HK-2 (cell line): ENCODE results near the gene HAUS5.
"Not testable (repeated sequence)": the region's sequence is repeated elsewhere in the genome, so short reads cannot be mapped to it uniquely, and the experiment has no call there.

Source experiments
- DNase-seq: peaks from one replicate; pipeline ENCODE4 v3.0.0-alpha.2; 2018; ENCODE audit not compliant: unreplicated experiment

The HAUS5 gene, protein sequence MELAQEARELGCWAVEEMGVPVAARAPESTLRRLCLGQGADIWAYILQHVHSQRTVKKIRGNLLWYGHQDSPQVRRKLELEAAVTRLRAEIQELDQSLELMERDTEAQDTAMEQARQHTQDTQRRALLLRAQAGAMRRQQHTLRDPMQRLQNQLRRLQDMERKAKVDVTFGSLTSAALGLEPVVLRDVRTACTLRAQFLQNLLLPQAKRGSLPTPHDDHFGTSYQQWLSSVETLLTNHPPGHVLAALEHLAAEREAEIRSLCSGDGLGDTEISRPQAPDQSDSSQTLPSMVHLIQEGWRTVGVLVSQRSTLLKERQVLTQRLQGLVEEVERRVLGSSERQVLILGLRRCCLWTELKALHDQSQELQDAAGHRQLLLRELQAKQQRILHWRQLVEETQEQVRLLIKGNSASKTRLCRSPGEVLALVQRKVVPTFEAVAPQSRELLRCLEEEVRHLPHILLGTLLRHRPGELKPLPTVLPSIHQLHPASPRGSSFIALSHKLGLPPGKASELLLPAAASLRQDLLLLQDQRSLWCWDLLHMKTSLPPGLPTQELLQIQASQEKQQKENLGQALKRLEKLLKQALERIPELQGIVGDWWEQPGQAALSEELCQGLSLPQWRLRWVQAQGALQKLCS

DNA sequence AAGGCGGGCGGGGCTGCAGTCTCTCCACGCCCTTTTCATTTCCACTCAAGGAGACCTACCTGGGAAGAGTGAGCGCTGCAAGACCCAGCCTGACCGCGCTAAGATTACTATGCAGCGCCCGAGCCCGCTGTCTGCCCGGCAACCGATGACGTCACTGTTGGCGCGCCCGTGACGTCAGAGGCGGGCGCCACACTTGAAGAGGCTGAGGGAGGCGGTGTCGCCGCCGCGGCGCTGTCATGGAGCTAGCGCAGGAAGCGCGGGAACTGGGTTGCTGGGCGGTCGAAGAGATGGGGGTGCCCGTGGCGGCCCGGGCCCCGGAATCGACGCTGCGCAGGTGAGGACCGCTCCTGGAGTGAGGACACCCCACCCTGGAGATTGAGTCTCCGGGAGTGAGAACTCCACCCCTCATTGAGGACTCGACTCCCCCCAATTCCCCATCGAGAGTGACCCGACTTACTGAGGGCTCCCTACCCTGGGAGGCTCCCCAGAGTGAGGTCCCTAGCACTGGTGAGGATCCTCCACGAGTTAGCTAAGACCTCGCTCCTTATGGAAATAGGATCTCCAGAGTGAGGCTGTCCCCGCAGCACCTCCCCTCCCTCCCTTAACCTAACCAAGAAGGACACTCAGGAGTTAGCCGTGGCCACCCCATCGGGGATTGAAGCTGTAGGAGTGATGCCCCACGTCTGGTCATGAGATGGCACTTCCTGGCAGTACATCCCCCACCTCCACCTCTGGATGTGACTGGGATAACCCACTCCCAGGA, at the start of gene HAUS5:
Gene HAUS5 (plus strand): TSS at position 177 of the 763 bp plus-strand sequence. CDS start 60 bp downstream, at position 237.
- peak; percentile 94 for DNase-seq

DNA sequence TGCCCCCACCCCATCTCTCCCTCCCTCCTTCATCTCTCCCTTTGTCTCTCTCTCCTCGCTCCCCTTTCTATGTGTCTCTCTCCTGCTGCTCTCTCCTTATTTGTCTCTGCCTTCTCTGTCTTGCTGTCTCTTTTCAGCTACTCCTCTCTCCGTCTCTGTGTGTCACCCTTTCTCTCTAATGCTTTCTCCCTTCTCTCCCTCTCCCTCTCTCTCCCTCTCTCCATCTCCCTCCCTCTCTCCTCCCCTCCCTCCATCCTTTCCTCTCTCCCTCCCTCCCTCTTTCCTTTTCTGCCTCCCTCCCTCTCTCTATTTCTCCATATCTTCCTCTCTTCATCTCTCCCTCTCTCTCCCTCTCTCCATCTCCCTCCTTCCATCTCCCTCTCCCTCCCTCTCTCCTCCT, 49.8 kb upstream of the HAUS5 start:
- DNase-seq: no peak

DNA sequence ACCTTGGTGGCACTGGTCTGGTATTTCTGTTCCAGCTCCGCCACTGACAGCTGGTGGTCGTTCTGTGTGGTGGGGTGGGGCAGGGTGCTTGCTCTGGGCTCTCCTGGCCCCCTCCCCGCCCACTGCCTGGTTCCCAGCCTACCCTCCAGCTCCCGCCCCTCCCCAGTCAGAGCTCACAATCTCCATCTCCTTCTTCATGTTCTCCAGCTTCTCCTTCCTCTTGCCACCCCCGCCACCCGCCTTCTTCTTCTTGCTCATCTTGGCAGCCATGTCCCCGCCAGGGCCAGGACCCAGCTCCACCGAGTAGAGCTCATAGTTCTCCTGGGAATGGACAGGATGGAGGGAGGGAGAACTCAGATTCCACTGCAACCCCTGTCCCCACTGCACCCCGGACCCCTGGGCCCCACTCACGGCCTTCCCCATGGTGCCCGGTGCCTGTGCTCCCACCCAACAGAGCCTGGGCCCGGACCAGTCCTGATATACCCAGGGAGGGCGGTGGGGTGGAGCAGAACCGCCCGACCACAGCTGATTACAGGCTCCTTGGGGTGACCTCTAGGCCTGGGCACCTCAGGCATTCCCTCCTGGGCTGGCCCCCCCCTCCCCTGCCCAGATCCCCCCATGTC, 49.2 kb upstream of the HAUS5 start, which contains the start of gene ATP4A:
Gene ATP4A (minus strand): TSS at position 452 of the 623 bp plus-strand sequence. CDS start 29 bp downstream, at position 423.
- no peak for DNase-seq

DNA sequence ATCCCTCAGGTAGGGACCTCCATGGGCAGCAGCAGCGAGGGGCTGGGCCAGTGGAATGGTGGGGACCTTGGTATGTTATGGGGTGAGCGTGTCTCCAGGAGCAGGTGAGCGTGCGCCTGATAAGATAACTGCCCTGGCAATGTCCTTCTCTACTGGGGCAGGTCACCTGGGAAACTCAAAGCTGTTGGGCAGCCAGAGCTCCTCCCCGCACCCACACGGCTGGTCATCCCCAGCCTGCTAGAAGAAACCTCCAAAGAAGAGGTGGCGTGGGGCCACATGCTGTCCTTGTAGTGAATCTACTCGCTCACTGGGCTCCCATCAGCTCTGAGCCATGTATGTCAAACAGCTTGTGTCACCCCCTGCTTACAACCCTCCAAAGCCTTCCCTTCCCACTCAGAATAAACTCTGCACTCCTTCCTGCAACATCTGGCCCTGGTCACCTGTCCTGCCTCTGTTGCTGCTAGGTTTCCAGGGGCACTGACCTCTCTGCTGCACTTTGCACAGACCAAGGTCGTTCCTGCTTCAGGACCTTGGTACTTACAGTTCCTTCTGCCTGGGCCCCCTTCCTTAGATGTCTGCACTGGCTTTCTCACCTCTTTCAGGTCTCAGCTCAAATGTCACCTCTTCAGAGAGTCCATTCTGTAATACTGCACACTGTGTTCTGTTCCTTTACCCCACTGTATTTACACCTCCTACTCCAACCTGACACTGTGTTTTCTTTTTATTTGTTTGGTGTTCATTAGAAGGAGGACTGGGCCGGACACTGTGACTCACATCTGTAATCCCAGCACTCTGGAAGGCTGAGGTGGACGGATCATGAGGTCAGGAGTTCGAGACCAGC, 47.3 kb upstream of the HAUS5 start:
- no peak for DNase-seq

DNA sequence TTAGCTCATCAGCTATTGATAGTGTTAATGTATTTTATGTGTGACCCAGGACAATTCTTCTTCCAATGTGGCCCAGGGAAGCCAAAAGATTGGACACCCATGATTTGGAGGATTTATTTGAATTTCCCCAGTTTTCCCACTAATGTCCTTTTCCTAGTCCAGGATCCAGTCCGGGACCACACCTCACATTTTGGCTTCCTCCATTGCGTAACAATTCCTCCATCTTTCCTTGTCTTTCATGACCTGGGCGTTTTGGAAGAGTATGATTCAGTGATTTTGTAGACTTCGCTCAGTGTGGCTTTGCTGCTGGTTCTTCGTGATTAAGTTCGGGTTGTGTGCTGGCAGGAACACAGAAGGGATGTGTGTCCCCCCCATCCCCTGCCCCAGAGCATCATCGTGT, 45.8 kb upstream of the HAUS5 start:
- DNase-seq: no peak

DNA sequence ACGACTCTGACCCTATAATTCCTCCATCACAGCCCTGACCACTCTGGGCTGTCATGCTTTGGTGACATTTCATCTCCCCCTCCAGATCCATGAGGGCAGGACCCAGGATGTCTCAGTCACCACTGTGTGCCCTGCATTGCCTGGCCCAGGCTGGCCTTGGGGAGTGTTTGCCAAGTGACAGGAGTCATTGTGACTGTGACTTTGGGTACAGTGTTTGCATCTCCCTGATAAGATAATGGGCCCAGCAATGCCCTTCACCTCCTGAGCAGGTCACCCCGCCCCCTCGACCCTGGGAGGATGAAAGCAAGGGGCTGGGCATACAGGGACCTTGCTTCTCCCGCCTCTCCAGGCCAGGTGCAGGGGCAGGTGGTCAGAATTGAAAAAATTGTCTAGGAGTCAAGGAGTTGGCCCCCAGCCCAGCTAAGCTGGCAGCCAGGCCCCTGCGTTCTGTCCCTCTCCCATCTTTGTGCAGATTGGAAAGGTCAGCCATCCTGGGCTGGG, 43.2 kb upstream of the HAUS5 start:
- no peak for DNase-seq

DNA sequence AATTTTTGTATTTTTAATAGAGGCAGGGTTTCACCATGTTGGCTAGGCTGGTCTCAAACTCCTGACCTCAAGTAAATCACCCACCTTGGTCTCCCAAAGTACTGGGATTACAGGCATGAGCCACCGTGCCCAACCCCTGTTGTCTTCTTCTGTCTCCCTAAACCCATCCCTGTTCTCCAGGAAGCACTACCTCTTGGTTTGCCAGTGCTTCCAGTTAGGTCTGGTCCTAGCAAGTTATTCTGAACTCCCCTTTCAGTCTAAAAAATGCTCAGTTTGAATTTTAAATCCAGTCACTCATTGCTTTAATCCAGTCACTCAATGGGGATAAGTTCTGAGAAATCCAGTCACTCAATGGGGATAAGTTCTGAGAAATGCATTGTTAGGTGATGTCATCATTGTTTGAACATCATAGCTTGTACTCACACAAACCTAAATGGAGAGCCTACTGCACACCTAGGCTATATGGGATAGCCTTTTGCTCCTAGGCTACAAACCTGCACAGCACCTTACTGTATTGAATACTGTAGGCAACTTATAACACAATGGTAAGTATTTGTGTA, 41.0 kb upstream of the HAUS5 start:
- no peak for DNase-seq

DNA sequence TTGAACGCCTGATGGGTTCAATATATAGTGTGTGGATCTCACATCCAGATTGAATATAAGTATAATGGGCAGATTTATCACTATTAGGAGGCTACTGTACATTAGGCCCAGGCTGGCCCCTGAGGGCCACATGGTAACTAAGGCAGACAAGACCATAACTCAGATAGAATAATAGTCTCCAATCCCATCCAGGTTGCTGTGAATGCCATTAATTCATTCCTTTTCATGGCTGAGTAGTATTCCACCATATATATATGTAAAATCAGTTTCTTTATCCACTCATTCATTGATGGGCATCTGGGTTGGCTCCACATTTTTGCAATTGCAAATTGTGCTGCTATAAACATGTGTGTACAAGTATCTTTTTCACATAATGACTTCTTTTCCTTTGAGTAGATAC, 34.6 kb upstream of the HAUS5 start:
- no peak for DNase-seq

DNA sequence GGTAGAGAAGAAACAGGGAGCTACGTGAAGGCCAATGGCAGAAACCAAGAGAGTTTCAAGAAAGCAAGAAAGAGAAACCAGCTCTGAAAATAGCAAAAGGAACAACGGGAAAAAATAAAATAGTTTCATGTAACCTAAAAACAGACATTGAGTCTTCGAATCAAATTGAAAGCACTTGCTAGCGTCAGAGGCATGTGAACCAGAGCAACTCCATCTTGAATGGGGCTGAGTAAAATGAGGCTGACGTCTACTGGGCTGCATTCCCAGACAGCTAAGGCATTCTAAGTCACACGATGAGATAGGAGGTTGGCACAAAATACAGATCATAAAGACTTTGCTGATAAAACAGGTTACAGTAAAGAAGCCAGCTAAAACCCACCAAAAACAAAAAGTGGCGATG, 33.8 kb upstream of the HAUS5 start:
- no peak for DNase-seq

DNA sequence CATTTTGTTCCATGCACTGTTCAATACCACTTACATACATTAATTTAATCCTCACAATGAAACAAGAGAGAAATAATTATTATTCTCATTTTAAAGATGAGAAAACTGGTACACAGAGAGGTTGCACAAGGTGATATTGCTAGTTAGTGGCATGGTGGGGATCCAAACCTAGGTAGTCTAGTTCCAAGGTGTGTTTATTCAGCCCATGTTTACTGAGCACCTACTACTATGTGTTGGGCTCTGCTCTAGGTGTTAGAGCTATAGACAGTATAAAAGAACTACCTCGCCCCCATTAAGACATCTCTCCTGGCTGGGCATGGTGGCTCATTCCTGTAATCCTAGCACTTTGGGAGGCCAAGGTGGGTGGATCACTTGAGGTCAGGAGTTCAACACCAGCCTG, 29.8 kb upstream of the HAUS5 start:
- DNase-seq: no peak

DNA sequence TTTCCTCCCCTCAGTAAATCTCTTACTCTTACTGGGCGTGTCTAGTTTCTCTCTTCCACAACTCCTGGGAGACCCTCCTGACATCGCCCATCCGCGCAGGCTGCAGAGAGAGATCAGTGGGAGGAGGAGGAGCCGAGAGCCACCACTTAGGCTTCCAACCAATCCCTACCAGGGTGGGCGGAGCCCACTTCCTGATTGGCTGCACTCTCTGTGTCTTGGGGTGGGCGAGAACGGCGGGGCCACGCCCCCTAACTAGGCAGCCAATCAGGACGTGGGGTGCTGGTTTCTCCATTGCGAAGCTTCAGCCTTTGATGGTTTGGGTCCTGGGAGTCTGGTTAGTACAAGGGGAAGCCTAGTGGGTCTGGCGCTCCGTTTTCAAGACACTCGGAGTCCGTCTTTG, 26.7 kb upstream of the HAUS5 start, which contains the start of gene PMIS2:
Gene PMIS2 (plus strand): TSS at position 326 of the 400 bp plus-strand sequence. CDS start 87 bp downstream, outside the sequence.
- DNase-seq: no peak

DNA sequence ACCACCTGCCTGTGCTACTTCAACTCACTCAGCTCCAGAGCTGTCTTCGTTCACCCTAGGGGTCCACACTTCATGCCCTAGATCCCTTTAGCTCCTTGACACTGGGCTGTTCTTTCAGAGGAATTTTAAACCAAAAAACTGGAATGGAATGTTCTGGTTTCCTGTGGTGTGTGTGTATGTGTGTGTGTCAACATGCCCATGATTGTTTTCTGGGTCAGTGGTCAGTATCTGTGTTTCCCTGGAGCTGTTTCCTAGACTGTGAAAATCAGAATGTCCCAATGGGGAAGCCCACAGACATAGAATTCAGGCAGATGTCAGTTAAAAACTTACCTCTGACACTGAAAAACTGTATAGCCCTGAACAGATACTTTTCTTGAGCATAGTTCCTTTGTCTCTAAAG, 25.2 kb upstream of the HAUS5 start:
- DNase-seq: no peak

DNA sequence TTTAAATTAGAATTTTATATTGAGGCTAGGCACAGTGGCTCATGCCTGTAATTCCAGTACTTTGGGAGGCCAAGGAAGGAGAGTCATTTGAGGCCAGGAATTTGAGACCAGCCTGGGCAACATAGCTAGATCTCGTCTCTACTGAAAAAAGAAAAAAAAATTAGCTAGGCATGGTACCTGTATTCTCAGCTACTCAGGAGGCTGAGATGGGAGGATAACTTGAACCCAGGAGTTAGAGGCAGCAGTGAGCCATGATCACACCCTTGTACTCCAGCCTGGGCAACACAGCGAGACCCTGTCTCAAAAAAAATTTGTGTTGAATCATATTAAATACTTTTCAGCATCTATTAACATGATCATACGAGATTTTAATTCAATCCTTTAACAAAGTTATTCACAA, 21.7 kb upstream of the HAUS5 start:
- no peak for DNase-seq

DNA sequence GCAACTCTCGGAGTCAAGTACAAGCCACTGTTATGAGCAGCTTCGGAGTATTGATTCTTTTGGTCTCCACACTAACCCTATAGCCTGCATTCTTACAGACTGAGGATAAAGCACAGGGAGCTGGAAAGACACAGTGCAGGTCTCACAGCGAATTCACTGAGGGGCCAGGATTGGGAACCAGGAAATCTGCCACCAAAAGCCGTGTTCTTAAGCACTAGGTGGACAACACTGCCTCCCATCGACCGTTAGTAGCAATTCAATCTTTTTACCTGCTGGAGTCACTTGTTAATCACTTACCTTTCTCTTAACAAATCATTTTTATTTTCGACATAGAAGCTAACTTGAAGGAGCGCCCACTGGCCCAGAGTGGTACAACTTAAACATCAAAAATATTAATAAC, 20.3 kb upstream of the HAUS5 start:
- DNase-seq: peak; percentile 9

DNA sequence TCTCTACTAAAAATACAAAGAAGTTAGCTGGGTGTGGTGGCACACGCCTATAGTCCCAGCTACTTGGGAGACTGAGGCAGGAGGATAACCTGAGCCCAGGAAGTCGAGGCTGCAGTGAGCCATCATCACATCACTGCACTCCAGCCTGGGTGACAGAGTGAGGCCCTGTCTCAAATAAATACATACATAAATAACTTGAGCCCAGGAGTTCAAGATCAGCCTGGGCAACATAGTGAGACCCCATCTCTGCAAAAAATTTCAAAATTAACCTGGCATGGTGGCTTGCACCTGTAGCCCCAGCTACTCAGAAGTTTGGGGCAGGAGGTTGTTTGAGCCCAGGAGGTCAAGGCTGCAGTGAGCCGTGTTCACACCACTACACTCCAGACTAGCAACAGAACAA, 17.5 kb upstream of the HAUS5 start:
- DNase-seq: not testable (repeated sequence)

DNA sequence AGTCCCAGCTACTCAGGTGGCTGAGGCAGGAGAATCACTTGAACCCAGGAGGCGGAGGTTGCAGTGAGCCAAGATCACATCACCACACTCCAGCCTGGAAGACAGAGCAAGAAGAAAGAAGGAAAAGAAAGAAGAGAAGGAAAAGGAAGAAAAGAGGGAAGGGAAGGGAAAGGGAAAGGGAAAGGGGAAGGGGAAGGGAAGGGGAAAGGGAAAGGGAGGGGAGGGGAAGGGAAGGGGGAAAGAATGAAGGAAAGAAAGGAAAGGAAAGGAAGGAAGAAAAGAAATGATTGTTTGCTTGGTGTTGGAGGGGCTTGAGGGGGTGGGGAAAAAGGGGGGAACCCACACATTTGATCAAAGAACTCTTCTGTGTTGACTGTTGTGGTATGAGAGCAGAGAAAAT, 16.6 kb upstream of the HAUS5 start:
- no peak for DNase-seq

DNA sequence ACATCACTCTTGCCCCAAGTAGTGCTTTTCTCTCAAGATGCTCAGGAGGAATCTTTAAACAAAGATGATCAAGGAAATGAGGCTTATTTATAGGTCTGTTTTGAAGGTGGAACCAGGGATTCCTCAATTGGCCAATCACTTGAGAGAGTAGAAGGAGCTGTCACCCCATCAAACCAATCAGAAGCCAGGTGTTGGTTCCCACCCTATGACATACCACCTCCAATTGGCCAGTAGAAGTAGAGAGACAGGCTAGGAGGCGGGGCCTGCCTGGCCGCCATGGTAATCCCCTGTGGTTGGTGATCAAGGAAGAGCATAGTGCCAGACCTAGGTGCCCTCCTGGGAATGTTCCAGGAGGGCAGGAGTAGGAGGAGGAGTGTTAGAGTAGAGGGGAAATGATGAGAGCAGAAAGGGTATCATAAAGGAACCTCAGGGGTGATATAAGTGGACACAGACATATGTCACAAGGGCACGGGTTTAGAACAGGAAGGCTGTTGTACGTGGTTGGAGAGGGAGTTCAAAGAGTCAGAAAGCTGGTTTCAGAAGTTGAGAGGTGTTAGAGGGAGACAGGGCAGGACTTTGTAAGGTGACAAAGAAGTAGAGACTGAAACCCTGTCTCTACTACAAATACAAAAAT, 16.1 kb upstream of the HAUS5 start:
- no peak for DNase-seq

DNA sequence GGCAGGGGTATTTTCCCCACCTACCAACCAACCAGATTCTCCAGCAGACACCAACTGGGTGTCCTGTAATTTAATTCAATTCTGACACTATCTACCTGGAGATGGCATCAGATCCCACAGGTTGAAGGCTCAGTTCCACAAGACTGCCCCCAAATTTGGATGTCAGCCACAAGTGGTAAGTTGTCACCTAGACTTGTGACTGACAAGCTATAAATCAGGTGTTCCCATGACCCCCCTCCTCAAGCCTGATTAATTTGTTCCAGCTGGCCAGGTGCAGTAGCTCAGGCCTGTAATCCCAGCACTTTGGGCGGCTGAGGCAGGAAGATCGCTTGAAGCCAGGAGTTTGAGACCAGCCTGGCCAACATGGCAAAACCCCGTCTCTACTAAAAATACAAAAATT, 10.6 kb upstream of the HAUS5 start:
- no peak for DNase-seq

DNA sequence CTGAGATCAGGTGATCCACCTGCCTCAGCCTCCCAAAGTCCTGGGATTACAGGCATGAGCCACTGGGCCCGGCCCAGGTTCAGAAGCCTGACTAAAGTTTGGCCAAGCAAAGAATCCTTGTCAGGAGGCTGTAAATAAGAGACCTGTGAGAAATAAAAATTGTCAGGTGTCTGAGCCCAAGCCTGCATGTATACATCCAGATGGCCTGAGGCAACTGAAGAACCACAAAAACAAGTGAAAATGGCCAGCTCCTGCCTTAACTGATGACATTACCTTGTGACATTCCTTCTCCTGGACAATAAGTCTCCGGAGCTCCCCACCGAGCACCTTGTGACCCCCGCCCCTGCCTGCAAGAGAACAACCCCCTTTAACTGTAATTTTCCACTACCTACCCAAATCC, 8.1 kb upstream of the HAUS5 start:
- not testable (repeated sequence) for DNase-seq

DNA sequence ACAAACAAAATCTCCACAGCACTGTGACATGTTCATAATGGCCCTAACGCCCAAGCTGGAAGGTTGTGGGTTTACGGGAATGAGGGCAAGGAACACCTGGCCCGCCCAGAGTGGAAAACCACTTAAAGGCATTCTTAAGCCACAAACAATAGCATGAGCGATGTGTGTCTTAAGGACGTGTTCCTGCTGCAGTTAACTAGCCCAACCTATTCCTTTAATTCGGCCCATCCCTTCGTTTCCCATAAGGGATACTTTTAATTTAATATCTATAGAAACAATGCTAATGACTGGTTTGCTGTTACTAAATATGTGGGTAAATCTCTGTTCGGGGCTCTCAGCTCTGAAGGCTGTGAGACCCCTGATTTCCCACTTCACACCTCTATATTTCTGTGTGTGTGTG, 5.4 kb upstream of the HAUS5 start:
- DNase-seq: not testable (repeated sequence)
